DMS79 treated with DMSO at 0.1 percent for 48 hours (cell line): Measurements from ENCODE around the gene MTUS2.

ENCODE experiments used
- DNase-seq: peaks from one replicate; lab custom pipeline; 2025; lab: John Stamatoyannopoulos, UW

The MTUS2 gene

GRCh38 chr13:28820099-28821051, at the start of gene MTUS2:
TSS of gene MTUS2 (plus strand) at chr13:28820339.
- DNase-seq: peak; percentile 26

DNA sequence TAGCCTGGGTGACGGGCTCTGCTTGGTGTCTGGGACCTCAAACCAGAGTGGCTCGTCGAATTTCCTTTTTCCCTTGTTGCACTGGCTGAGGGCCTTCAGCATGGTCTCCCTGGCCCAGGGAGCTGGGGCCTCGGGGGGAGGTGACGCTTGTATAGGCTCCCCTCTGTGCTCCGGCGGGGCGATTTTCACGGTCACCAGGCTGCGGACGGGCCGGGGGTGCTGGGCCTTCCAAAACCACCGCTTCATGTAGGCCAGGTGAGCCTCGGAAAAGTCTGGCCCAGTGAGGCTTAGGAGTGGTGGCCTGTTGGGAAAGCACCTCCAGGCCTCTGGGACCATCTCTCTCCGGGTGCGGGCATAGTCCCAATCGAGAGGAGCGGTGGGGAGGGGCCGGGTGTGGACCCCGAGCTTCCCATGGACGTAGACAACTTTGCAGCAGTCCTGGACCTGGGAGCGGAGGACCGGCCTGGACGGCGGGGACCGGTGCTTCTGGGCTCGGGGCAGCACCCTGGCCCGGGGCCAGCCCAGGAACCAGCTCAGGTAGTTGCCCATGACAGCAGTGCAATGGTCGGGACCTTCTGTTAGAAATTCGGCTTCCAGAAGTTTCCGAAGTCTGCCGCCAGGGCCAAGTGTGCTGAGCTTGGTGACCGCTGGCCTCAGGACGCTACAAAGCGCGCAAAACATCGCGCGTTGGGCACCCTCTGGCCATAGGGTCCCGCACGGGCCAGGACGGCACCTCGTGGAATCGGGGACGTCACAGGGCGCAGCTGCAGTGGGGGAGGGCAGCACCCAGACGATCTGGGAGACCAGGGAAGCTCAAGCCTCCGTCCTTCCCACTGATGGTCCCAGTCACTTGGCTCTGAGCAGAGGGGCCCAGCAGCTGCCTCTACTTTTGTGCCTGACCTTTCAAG, 41.6 kb upstream of the MTUS2 start:
- DNase-seq: no peak

- DNase-seq: no peak
Observed at GRCh38 chr13:28792992-28793391, 27.1 kb upstream of the MTUS2 start.

DNA sequence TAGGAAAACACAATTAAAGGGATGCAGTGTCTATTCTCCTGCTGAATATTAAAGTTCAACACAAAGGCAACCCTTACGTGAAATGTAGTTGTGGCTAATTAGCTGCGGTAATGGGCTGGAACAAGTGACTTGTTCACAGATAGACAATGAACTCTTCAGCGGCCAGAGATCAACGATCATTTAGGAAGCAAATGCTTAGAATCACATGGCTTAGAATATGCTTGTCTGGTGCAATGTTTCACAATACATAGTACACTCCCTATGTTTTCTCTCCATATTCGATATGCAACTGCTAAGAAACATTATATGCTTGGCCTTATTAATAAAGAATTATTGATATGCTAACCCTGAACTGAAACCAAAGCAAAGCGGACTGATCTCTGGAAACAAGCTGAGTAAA, 25.7 kb upstream of the MTUS2 start:
- DNase-seq: peak; percentile 2

DNA sequence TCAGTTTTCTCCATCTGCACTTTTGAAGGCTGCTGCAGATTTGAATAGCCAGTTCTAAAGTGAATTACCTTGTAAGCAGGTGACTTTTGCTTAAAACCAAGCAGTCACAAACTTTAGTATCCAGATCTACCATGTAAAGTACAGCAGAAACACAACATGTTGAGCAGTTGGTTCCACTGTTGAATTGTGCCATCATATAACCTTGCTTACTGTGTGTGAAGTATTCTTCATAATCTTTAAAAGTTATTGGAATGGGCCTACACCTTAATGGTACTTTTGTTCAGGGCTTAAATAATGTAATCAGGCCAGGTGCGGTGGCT, 23.2 kb upstream of the MTUS2 start:
- no peak for DNase-seq

GRCh38 chr13:28805193-28805819, 14.8 kb upstream of the MTUS2 start:
- no peak for DNase-seq

DNA sequence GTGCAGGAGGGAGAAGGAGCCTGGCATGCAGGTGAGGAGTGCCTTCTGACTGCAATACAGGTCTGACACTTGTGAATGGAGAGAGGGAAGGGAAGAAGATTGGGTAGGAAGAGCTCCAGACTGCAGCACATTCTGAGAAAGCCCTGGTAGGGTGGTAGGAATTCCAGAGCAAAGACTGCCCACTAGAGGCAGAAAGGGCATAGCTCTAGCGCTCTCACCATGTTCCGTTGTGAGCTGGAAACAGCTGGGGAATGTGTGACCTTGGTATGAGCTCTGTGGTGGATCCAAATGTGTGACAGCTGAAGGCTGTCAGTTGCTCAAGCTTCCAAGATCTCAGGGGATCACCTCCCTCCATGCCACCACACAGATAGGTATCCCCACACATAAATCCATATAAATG, 2.9 kb upstream of the MTUS2 start:
- no peak for DNase-seq

DNA sequence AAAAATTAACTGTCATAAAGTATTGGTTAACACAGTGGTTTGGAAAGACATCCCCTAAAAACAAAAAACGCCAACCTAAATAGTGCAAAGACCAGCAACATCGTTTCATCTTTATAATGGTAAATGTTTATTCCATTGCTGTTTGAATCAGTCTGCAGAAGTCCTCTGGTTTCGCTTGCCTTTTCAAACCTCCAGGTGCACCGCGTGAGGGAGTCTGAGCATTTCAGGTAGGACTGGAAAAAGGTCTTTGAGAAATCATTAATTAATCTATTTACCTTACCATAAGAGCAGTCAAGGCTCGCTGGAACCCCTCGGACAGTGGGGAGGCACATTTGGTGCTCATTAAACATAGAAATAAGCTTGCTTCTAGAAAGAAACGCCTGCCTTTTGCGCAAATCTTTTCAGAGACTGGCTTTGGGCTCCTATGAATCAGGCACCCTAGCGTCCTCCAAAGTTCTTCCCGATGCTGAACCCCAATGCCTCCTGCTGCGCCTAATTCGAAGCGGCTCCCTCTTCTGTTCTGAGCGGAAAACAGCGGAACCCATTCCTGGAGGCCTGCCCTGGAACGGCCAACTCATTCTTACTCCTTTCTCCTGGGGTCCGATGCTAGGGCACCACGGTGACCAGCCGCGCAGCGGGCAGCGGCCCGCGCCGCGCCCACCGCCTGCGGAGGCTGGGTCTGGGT, 951 bp upstream of the MTUS2 start:
- peak; percentile 2 for DNase-seq

GRCh38 chr13:28819735-28820098, 422 bp upstream of the MTUS2 start:
- peak; percentile 2 for DNase-seq

DNA sequence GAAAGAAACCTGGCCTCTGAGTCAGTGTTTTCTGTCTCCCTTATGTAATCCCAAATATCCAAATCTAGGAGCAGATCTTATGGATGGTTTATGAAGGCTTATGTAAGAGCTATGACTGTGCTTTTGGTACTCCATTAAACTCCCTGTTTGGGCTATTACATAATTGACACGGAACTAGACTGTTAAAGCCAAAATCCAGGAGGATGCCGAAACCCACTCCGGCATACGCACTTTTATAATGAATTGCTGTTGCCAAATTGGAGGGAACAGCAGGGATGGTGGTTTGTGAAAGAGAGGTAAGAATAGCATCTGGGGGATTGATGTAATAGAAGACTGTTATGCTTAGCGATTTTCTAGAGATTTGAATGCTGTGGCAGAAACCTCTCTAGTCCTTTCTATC, 2.0 kb downstream of the MTUS2 start:
- no peak for DNase-seq

DNA sequence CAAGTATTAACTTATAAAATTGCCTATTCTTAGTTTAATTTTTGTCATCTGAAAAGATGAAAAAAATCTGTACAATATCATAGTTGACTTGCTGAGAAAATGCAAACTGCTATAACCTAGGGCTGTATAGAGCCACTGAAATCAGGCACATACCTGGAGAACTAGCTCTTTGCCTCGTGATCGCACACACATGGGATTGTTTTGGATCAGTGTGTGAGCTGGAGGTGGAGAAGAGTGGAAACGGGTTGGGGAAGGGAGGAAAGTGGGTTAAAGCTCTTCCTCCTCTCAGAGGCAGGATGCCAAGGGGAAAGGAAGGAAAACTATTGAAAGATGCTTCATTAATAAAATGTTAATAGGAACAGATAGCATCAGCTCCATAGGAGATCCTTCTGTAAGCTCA, 2.7 kb downstream of the MTUS2 start:
- DNase-seq: no peak

GRCh38 chr13:28825379-28825778, 5.2 kb downstream of the MTUS2 start:
- no peak for DNase-seq

GRCh38 chr13:28826368-28826767, 6.2 kb downstream of the MTUS2 start:
- DNase-seq: no peak

DNA sequence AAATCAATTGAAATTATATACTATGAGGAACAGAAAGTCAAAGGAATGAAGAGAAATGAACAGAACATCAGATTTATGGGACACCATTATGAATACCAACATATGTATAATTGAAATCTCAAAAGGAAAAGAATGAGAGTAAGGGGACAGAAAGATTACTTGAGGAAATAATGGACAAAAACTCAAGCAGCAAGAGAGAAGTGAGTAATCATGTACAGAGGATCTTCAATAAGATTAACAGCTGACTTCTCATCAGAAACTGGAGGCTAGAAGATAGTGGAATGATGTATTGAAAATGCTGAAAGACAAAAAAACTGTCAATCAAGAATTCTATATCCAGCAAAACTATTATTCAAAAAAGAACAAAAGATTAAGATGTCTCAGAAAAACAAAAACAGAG, 10.4 kb downstream of the MTUS2 start:
- no peak for DNase-seq

- DNase-seq: no peak
Observed at GRCh38 chr13:28831117-28831516, 11.0 kb downstream of the MTUS2 start.

DNA sequence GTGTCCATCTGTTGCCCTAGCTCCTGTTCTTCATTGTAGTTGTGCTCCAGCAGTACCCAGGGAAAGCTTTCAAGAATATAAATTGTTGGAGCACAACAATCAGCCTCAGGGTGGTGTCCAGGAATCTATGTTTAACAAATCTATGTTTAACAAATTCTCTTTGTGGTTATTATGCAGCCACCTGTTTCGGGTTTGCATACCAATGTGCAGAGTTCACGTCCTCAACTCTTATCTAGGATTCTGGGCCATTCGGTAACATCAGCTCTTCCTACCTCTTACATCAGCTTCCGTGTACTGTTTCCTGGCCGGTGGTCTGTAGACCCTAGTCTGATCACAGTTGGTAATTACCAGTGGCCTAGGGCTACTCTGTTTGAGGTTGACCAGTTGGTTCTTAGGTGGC, 17.0 kb downstream of the MTUS2 start:
- no peak for DNase-seq

DNA sequence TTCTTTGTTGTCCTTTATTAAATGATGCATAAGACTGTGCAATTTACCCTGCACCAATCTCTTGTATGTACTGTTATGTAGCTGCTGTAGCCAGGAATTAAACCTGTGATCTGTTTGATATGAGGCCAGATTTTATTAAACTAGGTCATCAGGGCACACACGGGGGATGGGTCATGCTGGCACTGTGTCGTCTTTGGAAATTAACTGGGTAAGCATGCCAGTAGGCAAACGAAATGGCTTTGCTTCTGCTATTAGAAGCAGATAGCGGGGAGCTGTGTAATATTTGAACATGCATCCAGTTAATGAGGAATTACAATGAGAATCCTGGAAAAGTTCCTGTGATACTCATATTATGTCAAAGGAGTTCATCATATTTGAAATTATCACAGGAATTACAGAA, 23.5 kb downstream of the MTUS2 start:
- no peak for DNase-seq

DNA sequence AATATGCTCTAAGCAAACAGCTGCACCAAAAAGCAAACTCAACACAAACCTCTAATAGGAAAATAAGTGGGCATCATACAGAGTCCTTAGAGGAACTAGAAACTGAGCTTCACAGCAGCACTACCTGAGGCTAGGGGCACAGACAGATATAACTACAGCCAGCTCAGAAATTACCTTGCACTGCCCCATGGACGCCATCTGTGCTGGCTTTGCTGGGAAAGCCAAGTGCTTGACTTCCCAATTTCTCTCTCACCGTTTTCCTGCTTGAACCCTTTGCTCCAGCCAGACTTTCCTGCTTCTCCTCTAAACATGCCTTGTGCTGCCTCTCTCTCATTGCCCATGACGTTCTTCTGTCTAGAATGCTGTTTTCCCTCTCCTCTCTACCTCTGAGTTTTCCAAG, 29.3 kb downstream of the MTUS2 start:
- DNase-seq: no peak

GRCh38 chr13:28850226-28850625, 30.1 kb downstream of the MTUS2 start:
- no peak for DNase-seq

GRCh38 chr13:28851422-28851821, 31.3 kb downstream of the MTUS2 start:
- DNase-seq: no peak

DNA sequence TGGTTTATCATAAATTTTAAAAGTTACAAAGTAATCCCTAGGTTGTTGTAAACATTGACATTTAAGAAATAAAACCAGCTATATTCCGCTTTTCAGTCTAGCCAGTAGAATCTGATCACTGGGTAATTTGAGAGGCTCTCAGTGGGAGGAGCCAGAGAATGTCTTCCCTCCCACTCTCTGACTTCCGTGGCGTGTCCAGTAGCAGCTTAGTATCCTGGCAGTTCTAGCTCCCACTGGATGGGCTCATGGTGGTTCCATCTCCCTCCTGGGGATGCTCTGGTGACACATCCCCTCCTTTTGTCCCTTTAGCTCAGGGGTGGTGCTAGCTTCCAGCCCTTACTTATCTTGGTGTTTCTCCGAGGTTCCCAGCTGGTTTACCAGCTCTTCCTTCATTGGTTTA, 34.5 kb downstream of the MTUS2 start:
- no peak for DNase-seq

GRCh38 chr13:28856287-28856686, 36.1 kb downstream of the MTUS2 start:
- no peak for DNase-seq
